ENCODE data around the gene ADAMTS4. TPM values are rescaled to one million over a fixed set of nuclear protein-coding genes. Genes with fewer than 3 reads are reported as not detected.

The ADAMTS4 gene
- polyA plus RNA-seq, 4 donors: 0.72 to 1.6 (median 1.1) TPM

DNA sequence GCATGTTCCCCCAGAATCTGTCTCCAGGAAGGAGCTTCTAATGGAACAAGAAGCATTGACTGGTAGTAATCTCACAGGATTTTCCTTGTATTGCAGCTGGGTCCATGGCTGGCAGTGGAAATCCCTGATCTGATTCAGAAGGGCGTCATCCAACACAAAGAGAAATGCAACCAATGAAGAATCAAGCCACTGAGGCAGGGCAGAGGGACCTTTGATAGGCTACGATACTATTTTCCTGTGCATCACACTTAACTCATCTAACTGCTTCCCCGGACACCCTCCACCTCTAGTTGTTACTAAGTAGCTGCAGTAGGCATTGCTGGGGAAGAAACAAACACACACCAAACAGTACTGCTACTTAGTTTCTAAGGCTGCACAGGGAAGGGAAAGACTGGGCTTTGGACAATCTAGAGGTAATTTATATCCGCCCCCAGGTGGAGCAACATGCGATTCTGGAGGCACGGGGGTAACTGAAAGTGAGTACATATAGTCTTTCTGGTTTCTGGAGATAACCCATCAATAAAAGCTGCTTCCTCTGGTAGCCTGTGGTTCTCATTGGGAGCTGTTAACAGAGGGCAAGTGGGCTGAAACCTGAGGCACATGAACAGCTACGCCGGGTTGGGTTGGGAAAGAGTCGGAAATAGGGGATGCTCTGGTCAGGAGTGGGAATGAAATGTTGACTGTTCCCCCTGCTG is 40.4 kb downstream of the ADAMTS4 start:
- DNase-seq (ENCODE audit: low read depth in 4 of 4, low spot score in 2 of 4): no peak

DNA sequence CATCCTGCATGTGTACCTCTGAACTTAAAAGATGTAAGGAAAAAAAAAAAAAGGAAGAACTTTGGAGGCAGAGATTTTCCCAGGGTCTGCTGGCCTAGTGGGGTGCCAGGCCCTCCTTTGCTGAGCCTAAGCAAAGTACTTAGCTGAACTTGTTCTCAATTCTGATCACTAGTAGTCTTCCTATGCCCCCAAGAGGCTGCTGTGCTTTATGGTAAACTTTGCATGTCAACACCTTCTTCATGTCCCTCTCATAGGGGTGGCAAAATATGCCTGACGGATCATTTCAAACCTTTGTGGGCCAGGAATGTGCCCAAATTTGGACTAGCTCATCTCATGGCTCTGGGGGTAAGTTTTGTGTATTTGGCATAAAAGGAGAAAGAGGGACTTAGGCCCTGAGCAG is 41.0 kb downstream of the ADAMTS4 start:
- no peak for DNase-seq (ENCODE audit: low read depth in 4 of 4, low spot score in 2 of 4)

DNA sequence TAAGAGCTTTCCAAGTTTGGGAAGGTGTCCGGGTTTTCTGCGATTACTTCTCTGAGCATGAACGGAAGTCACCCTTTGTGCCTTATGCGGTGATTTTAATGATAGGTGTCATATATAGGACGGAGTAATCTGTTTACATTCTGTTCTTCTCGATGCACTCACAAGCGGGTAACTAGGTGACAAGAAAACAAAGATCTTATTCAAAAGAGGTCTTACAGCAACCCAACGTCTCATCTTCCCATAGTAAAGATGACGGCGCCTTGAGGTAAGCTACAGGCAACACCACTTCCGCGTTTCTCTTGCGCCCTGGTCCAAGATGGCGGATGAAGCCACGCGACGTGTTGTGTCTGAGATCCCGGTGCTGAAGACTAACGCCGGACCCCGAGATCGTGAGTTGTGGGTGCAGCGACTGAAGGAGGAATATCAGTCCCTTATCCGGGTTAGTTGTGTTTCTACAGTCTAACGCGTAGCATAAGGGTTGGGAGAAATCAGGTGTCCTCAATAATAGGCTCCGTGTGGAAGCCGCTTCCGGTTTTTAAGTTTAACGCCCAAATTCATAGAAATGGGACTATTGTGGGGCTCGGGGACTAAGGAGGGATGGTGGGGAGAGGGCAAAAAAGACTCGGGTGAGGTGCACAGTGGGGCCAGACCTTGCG is 45.0 kb downstream of the ADAMTS4 start, which contains the start of gene UFC1:
UFC1 (plus strand) TSS at position 297 of the 656 bp plus-strand sequence; CDS start at position 317, 20 bp downstream.
- peak; percentile 78 to 97 (median 84) for DNase-seq (ENCODE audit: low read depth in 4 of 4, low spot score in 2 of 4)

DNA sequence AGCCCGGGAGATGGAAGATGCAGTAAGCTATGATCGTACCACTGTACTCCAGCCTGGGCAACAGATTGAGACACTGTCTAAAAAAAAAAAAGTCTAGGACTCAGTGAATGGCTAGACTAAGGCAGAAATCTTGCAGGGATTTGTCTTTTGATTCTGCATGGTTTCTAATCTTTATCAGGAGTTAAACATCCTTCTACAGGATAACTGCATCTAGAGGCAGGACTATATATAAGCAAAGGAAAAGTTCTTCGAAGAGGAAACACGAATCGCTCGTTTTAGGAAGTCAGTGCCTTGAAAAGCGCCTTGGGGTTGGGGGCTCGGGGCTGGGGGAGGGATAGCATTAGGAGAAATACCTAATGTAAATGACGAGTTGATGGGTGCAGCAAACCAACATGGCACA is 45.7 kb downstream of the ADAMTS4 start:
- DNase-seq (ENCODE audit: low read depth in 4 of 4, low spot score in 2 of 4): no peak

DNA sequence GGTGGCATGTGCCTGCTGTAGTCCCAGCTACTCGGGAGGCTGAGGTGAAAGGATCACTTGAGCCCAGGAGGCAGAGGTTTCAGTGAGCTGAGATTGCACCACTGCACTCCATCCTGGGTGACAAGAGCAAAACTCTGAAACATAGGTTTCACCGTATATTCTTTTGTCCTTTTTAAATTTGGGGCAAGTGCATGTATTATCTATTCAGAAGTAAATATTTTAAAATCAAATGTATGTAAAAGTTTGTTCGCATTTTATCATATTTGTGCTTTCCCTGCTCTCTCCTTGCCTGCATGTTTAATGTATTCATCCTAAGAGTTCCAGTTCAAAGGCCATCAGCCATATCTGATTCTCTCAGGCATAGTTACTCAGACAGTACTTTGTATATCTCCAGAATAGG is 53.0 kb downstream of the ADAMTS4 start:
- no peak for DNase-seq (ENCODE audit: low read depth in 4 of 4, low spot score in 2 of 4)

DNA sequence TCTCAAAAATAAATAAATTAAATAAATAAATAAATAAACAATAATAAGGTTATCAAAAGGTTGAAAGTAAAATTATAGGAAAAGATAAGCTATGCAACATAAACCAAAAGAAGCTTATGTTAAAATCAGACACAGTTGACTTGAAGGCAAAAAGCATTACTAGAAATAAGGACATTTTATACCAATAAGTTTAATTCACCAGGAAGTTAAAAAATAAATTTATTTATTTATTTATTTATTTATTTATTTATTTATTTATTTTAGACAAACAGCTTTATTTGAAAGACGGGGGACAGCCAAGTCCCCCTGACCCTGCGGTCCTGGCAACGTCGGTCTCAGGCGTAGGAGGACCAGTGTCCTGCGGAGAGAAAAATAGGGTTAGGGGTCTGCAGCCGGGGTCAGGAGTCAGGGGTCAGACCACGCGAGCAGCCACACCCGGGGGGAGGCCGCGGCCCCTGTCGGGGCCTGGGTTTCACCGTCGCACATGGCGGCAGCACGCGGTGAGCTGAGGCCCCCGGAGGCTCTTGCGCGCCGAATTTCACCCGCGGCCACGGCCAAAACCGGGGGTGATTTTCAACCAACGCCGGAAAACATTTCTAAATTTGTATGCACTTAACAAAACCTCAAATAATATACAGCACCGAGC is 58.0 kb downstream of the ADAMTS4 start:
- DNase-seq (ENCODE audit: low read depth in 4 of 4, low spot score in 2 of 4): no peak

DNA sequence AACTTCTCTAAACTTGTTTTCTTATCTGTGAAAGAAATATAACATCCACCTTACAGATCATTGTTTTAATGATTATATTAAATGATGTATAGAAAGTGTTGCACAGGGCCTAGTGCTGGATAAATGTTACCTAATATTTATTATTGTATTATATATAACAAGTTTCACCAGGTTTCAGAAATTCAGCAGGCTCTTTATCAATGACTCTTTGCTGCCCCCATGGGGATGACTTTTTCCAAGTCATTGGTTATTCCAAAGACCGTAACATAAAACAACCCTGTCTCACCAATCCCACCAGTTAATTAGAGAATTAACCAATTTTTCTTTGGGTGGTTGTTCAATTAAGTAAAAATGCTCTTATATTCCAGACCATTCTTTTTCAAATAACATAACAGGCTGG is 59.1 kb downstream of the ADAMTS4 start:
- peak in 1 of 4 donors; percentile 38 for DNase-seq (ENCODE audit: low read depth in 4 of 4, low spot score in 2 of 4)

DNA sequence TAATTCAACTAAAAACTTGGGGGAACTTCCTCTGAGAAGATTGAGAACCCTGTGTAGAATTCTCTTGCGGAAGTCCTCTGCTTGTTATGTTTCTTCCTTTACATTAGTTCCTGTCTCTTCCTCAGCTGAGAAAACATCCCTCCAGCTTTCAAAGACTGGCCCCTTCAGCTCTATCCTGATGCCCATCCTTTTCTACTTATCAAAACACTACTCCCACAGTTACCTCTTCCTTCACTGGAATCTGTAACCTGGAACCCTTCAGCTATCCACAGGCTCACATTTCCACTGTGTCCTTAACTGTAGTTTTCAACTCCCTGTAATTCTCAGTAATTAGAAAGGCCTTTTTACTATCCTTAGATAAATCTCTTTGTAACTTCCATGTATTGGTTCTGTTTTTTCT is 60.4 kb downstream of the ADAMTS4 start:
- DNase-seq (ENCODE audit: low read depth in 4 of 4, low spot score in 2 of 4): peak in 1 of 4 donors; percentile 16

DNA sequence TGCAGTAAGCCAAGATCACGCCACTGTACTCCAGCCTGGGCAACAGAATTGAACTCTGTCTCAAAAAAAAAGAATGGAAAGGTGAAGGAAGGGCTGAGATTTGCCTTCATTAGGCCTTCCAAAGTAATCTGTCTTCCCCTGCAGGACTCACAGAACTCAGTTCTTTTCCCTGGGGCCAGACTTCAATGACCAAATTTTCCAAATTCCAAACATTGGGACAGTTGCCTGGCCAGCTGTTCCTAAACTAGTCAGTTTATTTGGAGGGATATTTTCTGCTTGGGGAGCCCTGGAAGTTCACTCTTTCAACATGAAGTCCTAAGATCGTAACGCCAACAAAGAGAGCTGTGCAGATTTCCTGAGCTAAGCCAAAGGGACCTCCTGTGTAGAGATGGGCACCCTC is 61.0 kb downstream of the ADAMTS4 start:
- DNase-seq (ENCODE audit: low read depth in 4 of 4, low spot score in 2 of 4): no peak

Other genes starting within 250 kb of the ADAMTS4 start
- gene ITLN2, start 244.2 kb downstream of the ADAMTS4 start, polyA plus RNA-seq (ENCODE audit: insufficient read length in 4 of 4): not detected
- 100 to 1,000 TPM in 1 of 4 donors, 10 to 100 TPM in 3; 76.1 to 101 (median 82.1) TPM for gene F11R, start 177.9 kb downstream of the ADAMTS4 start, polyA plus RNA-seq (ENCODE audit: insufficient read length in 4 of 4)
- 10 to 100 TPM; 52.0 to 76.1 (median 67.5) TPM for gene TSTD1, start 160.1 kb downstream of the ADAMTS4 start, polyA plus RNA-seq (ENCODE audit: insufficient read length in 4 of 4)
- gene USF1, start 153.1 kb downstream of the ADAMTS4 start, polyA plus RNA-seq (ENCODE audit: insufficient read length in 4 of 4): 10 to 100 TPM; 55.6 to 69.0 (median 60.4) TPM
- gene ARHGAP30, start 129.2 kb downstream of the ADAMTS4 start, polyA plus RNA-seq (ENCODE audit: insufficient read length in 4 of 4): 1 to 10 TPM; 1.8 to 2.6 (median 2.0) TPM
- 1 to 10 TPM; 2.1 to 4.8 (median 4.3) TPM for gene NECTIN4, start 109.5 kb downstream of the ADAMTS4 start, polyA plus RNA-seq (ENCODE audit: insufficient read length in 4 of 4)
- gene KLHDC9, start 100.7 kb downstream of the ADAMTS4 start, polyA plus RNA-seq (ENCODE audit: insufficient read length in 4 of 4): 10 to 100 TPM; 14.9 to 21.5 (median 16.4) TPM
- 10 to 100 TPM; 71.1 to 85.7 (median 77.7) TPM for gene PFDN2, start 81.0 kb downstream of the ADAMTS4 start, polyA plus RNA-seq (ENCODE audit: insufficient read length in 4 of 4)
- 10 to 100 TPM; 45.3 to 57.5 (median 51.8) TPM for gene NIT1, start 80.9 kb downstream of the ADAMTS4 start, polyA plus RNA-seq (ENCODE audit: insufficient read length in 4 of 4)
- gene DEDD, start 66.4 kb downstream of the ADAMTS4 start, polyA plus RNA-seq (ENCODE audit: insufficient read length in 4 of 4): 10 to 100 TPM; 43.1 to 57.7 (median 48.1) TPM
- 100 to 1,000 TPM; 124 to 175 (median 145) TPM for gene UFC1, start 45.1 kb downstream of the ADAMTS4 start, polyA plus RNA-seq (ENCODE audit: insufficient read length in 4 of 4)
- 10 to 100 TPM; 45.6 to 61.0 (median 50.3) TPM for gene USP21, start 39.6 kb downstream of the ADAMTS4 start, polyA plus RNA-seq (ENCODE audit: insufficient read length in 4 of 4)
- gene PPOX, start 32.6 kb downstream of the ADAMTS4 start, polyA plus RNA-seq (ENCODE audit: insufficient read length in 4 of 4): 10 to 100 TPM; 34.6 to 62.0 (median 49.4) TPM
- gene B4GALT3, start 21.5 kb downstream of the ADAMTS4 start, polyA plus RNA-seq (ENCODE audit: insufficient read length in 4 of 4): 10 to 100 TPM; 36.7 to 49.3 (median 41.3) TPM
- gene NDUFS2, start 3.3 kb upstream of the ADAMTS4 start, polyA plus RNA-seq (ENCODE audit: insufficient read length in 4 of 4): 100 to 1,000 TPM; 178 to 218 (median 200) TPM
- 10 to 100 TPM in 3 of 4 donors, 1 to 10 TPM in 1; 10.0 to 16.1 (median 11.8) TPM for gene FCER1G, start 16.2 kb upstream of the ADAMTS4 start, polyA plus RNA-seq (ENCODE audit: insufficient read length in 4 of 4)
- 100 to 1,000 TPM in 1 of 4 donors, under 1 TPM in 1, not detected in 2; 0.43 to 120 TPM for gene APOA2, start 24.6 kb upstream of the ADAMTS4 start, polyA plus RNA-seq (ENCODE audit: insufficient read length in 4 of 4)
- 10 to 100 TPM; 12.7 to 16.9 (median 15.0) TPM for gene TOMM40L, start 27.0 kb upstream of the ADAMTS4 start, polyA plus RNA-seq (ENCODE audit: insufficient read length in 4 of 4)
- 1 to 10 TPM; 1.9 to 4.4 (median 3.6) TPM for gene NR1I3, start 39.1 kb upstream of the ADAMTS4 start, polyA plus RNA-seq (ENCODE audit: insufficient read length in 4 of 4)
- gene PCP4L1, start 59.7 kb upstream of the ADAMTS4 start, polyA plus RNA-seq (ENCODE audit: insufficient read length in 4 of 4): 1 to 10 TPM; 1.3 to 2.1 (median 1.4) TPM
- gene MPZ, start 110.9 kb upstream of the ADAMTS4 start, polyA plus RNA-seq (ENCODE audit: insufficient read length in 4 of 4): 1 to 10 TPM; 3.7 to 5.7 (median 4.8) TPM
- gene SDHC, start 115.3 kb upstream of the ADAMTS4 start, polyA plus RNA-seq (ENCODE audit: insufficient read length in 4 of 4): 100 to 1,000 TPM; 229 to 284 (median 257) TPM
- 10 to 100 TPM; 10.3 to 14.0 (median 12.5) TPM for gene CFAP126, start 168.8 kb upstream of the ADAMTS4 start, polyA plus RNA-seq (ENCODE audit: insufficient read length in 4 of 4)